CD4-positive, alpha-beta T cell (primary cell): ENCODE measurements around the gene MGME1. TPM values are rescaled to one million over a fixed set of nuclear protein-coding genes. Genes with fewer than 3 reads are reported as not detected.

ENCODE experiments used
- ATAC-seq: fragments of 200-7000 bp; cut with Tn5 transposase; one replicate; pipeline ENCODE4 v1.10.0; 2022; ENCODE audit warnings: mild to moderate bottlenecking; ENCODE audit not compliant: poor library complexity
- CTCF ChIA-PET: fragments of 350-600 bp; sonication (Branson Sonifier 250); formaldehyde crosslinking; loops from one replicate; lab custom pipeline; 2021; ENCODE audit warnings: antibody characterized with exemption, inconsistent platforms; lab: Charles Lee
- POLR2A ChIA-PET: fragments of 350-600 bp; sonication (Branson Sonifier 250); formaldehyde crosslinking; loops from one replicate; lab custom pipeline; 2021; ENCODE audit warnings: antibody characterized with exemption, inconsistent platforms; lab: Charles Lee
- DNase-seq, 14 experiments: peaks; one replicate each; pipeline ENCODE4 v3.0.0-alpha.2; 2013 to 2020; ENCODE audit warnings: mixed read lengths in 2 of 14
- H3K27ac ChIP-seq, 2 donors: one replicate each; pipeline versions ENCODE4 v1.5.1 to v1.7.0; 2013; ENCODE audit warnings: low read length in 2 of 2, low read depth in 1 of 2, mild to moderate bottlenecking in 1 of 2
- H3K27me3 ChIP-seq, 2 experiments: 1 replicate in 1 of 2; 2 replicates in 1 of 2; pipeline versions ENCODE4 v1.6.1 to v1.7.0; 2013; ENCODE audit warnings: low read length in 2 of 2, control low read depth in 1 of 2, mild to moderate bottlenecking in 1 of 2, moderate library complexity in 1 of 2; ENCODE audit not compliant: insufficient read depth in 2 of 2, control insufficient read depth in 1 of 2
- H3K36me3 ChIP-seq: one replicate; pipeline ENCODE4 v1.6.1; 2013; ENCODE audit warnings: low read length, control low read depth; ENCODE audit not compliant: insufficient read depth
- H3K4me1 ChIP-seq: one replicate; pipeline ENCODE4 v1.6.1; 2013; ENCODE audit warnings: low read length, control low read depth; ENCODE audit not compliant: insufficient read depth
- H3K4me3 ChIP-seq: one replicate; pipeline ENCODE4 v1.5.1; 2013; ENCODE audit warnings: mild to moderate bottlenecking, low read length, moderate library complexity
- H3K9me3 ChIP-seq, 2 experiments: 1 replicate in 1 of 2; 2 replicates in 1 of 2; pipeline versions ENCODE4 v1.6.1 to v1.7.0; 2013; ENCODE audit warnings: low read length in 2 of 2, mild to moderate bottlenecking in 2 of 2, control low read depth in 1 of 2, moderate library complexity in 1 of 2; ENCODE audit not compliant: control insufficient read depth in 1 of 2, insufficient read depth in 1 of 2
- H3K27ac Mint-ChIP-seq: one replicate; pipeline ENCODE4 v1.8.0; 2020; ENCODE audit warnings: mixed read lengths
- H3K27me3 Mint-ChIP-seq: one replicate; pipeline ENCODE4 v1.8.0; 2021; ENCODE audit warnings: mixed read lengths
- H3K36me3 Mint-ChIP-seq: one replicate; pipeline ENCODE4 v1.8.0; 2021; ENCODE audit warnings: low read depth, mixed read lengths
- H3K4me1 Mint-ChIP-seq: one replicate; pipeline ENCODE4 v1.8.0; 2021; ENCODE audit warnings: low read depth, mixed read lengths
- H3K4me3 Mint-ChIP-seq: one replicate; pipeline ENCODE4 v1.8.0; 2020; ENCODE audit warnings: mild to moderate bottlenecking, mixed read lengths
- H3K9me3 Mint-ChIP-seq: one replicate; pipeline ENCODE4 v1.8.0; 2020; ENCODE audit warnings: mixed read lengths
- CTCF ChIP-seq: fragments of 200-600 bp; IDR thresholded peaks from one replicate; pipeline ENCODE4 v1.8.0; 2022; ENCODE audit warnings: antibody characterized with exemption, mild to moderate bottlenecking
- intact Hi-C, 2 experiments: fragments of 100-400 bp; cut with DNase I in 1 of 2; cut with micrococcal nuclease in 1 of 2; formaldehyde crosslinking; loops; one replicate each; pipeline versions ENCODE4 v1.15.1 to v1.9.0; 2023 to 2025; cut with DNase I, micrococcal nuclease
- total RNA-seq, 174 experiments: library from RNA in 2 of 174; stranded (reverse) in 2 of 174; gene quantifications; one replicate each; pipeline ENCODE4 v1.2.3 and lab custom pipeline; 2021 to 2026

Gene MGME1
- total RNA-seq, 2 experiments from 2014 or later, result 4.5 to 4.6 TPM

- no peak overlapping the region for H3K27ac Mint-ChIP-seq
- H3K4me3 ChIP-seq, result no peak overlapping the region
- no peak overlapping the region for H3K27ac ChIP-seq
- POLR2A ChIA-PET, result no interaction called here
- H3K4me3 Mint-ChIP-seq, result no peak overlapping the region
- no peaks in the 10 kb centered on the region for H3K9me3 Mint-ChIP-seq
- CTCF ChIA-PET, result no interaction called here
- H3K4me1 ChIP-seq, result no peaks in the 10 kb centered on the region
- no peak for ATAC-seq
- TF ChIP-seq CTCF, result no peak
- H3K9me3 ChIP-seq, result no peaks in the 10 kb centered on the region
- peaks cover 3 to 4% of the 10 kb centered on the region in 2 experiments for H3K27me3 ChIP-seq
- no peaks in the 10 kb centered on the region for H3K36me3 Mint-ChIP-seq
- no peaks in the 10 kb centered on the region for H3K4me1 Mint-ChIP-seq
- intact Hi-C loops, result no loop called here
- H3K27me3 Mint-ChIP-seq, result peaks cover 22% of the 10 kb centered on the region
- DNase-seq, result no peak
- H3K36me3 ChIP-seq, result no peaks in the 10 kb centered on the region
These were observed 63.2 kb downstream of the MGME1 start for GRCh38 chr20:18031888-18032509.

- no peak for TF ChIP-seq CTCF
- H3K9me3 ChIP-seq, result no peaks in the 10 kb centered on the region
- H3K4me3 ChIP-seq, result no peak overlapping the region
- H3K27me3 ChIP-seq, result peaks cover 3 to 4% of the 10 kb centered on the region in 2 experiments
- Mint-ChIP-seq H3K27ac (no peak overlapping the region), H3K9me3 (no peaks in the 10 kb centered on the region), H3K4me1 (no peaks in the 10 kb centered on the region), H3K36me3 (no peaks in the 10 kb centered on the region), H3K27me3 (peaks cover 29% of the 10 kb centered on the region), H3K4me3 (no peak overlapping the region)
- no peaks in the 10 kb centered on the region for H3K36me3 ChIP-seq
- H3K4me1 ChIP-seq, result no peaks in the 10 kb centered on the region
- POLR2A ChIA-PET, result no interaction called here
- intact Hi-C loops, result no loop called here
- DNase-seq (no peak), ATAC-seq (no peak)
- H3K27ac ChIP-seq, result no peak overlapping the region
- CTCF ChIA-PET, result no interaction called here
These were observed 64.4 kb downstream of the MGME1 start for GRCh38 chr20:18032977-18033892.

GRCh38 chr20:18034039-18034438, 65.2 kb downstream of the MGME1 start:
- Histone ChIP-seq H3K36me3 (no peaks in the 10 kb centered on the region), H3K4me3 (no peak overlapping the region), H3K27ac (no peak overlapping the region), H3K9me3 (no peaks in the 10 kb centered on the region), H3K4me1 (no peaks in the 10 kb centered on the region), H3K27me3 (peaks cover 3 to 4% of the 10 kb centered on the region in 2 experiments)
- Mint-ChIP-seq H3K27me3 (peaks cover 35% of the 10 kb centered on the region), H3K36me3 (no peaks in the 10 kb centered on the region), H3K9me3 (no peaks in the 10 kb centered on the region), H3K4me3 (no peak overlapping the region), H3K4me1 (no peaks in the 10 kb centered on the region), H3K27ac (no peak overlapping the region)
- intact Hi-C loops, result no loop called here
- DNase-seq (no peak), ATAC-seq (no peak)
- TF ChIP-seq CTCF, result no peak
- CTCF ChIA-PET, result no interaction called here
- POLR2A ChIA-PET, result no interaction called here
